K562 (cell line): Measurements from ENCODE around the gene ZDHHC14. TPM values are rescaled to one million over a fixed set of nuclear protein-coding genes. Genes with fewer than 3 reads are reported as not detected.

Experiments used
- ATAC-seq: fragments of 200-7000 bp; cut with Tn5 transposase; 3 replicates; pipeline ENCODE4 v1.9.1; 2020; ENCODE audit warnings: moderate library complexity
- BruUV-seq: library from RNA; stranded (reverse); fragments of 400-500 nt; replicated peaks from 2 replicates; lab custom pipeline; 2021; lab: Mats Ljungman, UMichigan
- CTCF ChIA-PET: fragments of 300-600 bp; formaldehyde crosslinking; extraction: SDS; loops from one replicate; lab custom pipeline; 2021; ENCODE audit warnings: low intra/inter-chr PET ratio; lab: Yijun Ruan, JAX
- POLR2A ChIA-PET: fragments of 300-600, 350-650 bp; sonication (Branson Sonifier 250); formaldehyde crosslinking; extraction: SDS; loops from one replicate; lab custom pipeline; 2021; ENCODE audit warnings: antibody characterized with exemption, inconsistent platforms; lab: Yijun Ruan, JAX
- DNase-seq, 4 experiments: peaks; one replicate each; pipeline versions ENCODE4 v3.0.0 to v3.0.0-alpha.2; 2011 to 2018; ENCODE audit warnings: low spot score in 3 of 4, mixed read lengths in 3 of 4; ENCODE audit errors: extremely low read depth in 1 of 4
- FAIRE-seq: peaks from 2 replicates; lab custom pipeline; 2011; peaks lifted over from hg19 to GRCh38; lab: Jason Lieb, UNC
- H2AFZ ChIP-seq: 2 replicates; pipeline ENCODE4 v1.6.0; 2011; ENCODE audit warnings: low read depth, low read length, control low read depth, inconsistent platforms
- H3K27ac ChIP-seq: fragments of 200-600 bp; 3 replicates; pipeline ENCODE4 v1.8.0; 2011; ENCODE audit warnings: low read depth, mild to moderate bottlenecking, control low read depth, inconsistent platforms, low read length, moderate library complexity, mixed read lengths; ENCODE audit errors: extremely low read depth
- H3K27me3 ChIP-seq, 2 experiments: fragments of 300-600 bp in 1 of 2; 2 replicates in 1 of 2; 3 replicates in 1 of 2; pipeline versions ENCODE4 v1.6.0 to v1.8.0; 2011; ENCODE audit warnings: inconsistent platforms in 2 of 2, low read length in 2 of 2, mild to moderate bottlenecking in 1 of 2, mixed read lengths in 1 of 2, moderate library complexity in 1 of 2; ENCODE audit not compliant: control insufficient read depth in 2 of 2, insufficient read depth in 2 of 2
- H3K36me3 ChIP-seq: fragments of 300-600 bp; 3 replicates; pipeline ENCODE4 v1.8.0; 2011; ENCODE audit warnings: mild to moderate bottlenecking, low read length, inconsistent platforms; ENCODE audit not compliant: control insufficient read depth, insufficient read depth
- H3K4me1 ChIP-seq, 2 experiments: fragments of 200-600 bp in 1 of 2; replicated peaks in 1 of 2; 2 replicates in 1 of 2; 3 replicates in 1 of 2; pipeline versions ENCODE4 v1.5.1 to v1.8.0; 2011; ENCODE audit warnings: inconsistent platforms in 2 of 2, low read length in 2 of 2, mild to moderate bottlenecking in 1 of 2, mixed read lengths in 1 of 2, moderate library complexity in 1 of 2; ENCODE audit not compliant: control insufficient read depth in 2 of 2, insufficient read depth in 2 of 2
- H3K4me2 ChIP-seq: 2 replicates; pipeline ENCODE4 v1.6.1; 2011; ENCODE audit warnings: low read length, control low read depth, inconsistent platforms, mixed read lengths; ENCODE audit not compliant: insufficient read depth
- H3K4me3 ChIP-seq: fragments of 200-600 bp; sonication (generic), shearing (Covaris generic); 2 replicates; pipeline ENCODE4 v1.5.1; 2016; ENCODE audit warnings: control low read depth, inconsistent platforms
- H3K79me2 ChIP-seq: fragments of 200-600 bp; 3 replicates; pipeline ENCODE4 v1.8.0; 2011; ENCODE audit warnings: low read length, inconsistent platforms; ENCODE audit not compliant: control insufficient read depth, insufficient read depth
- H3K9ac ChIP-seq, 2 experiments: 2 replicates each; pipeline versions ENCODE4 v1.6.0 to v1.6.1; 2011; ENCODE audit warnings: low read depth in 2 of 2, low read length in 2 of 2, control low read depth in 1 of 2, inconsistent platforms in 1 of 2, mild to moderate bottlenecking in 1 of 2, mixed read lengths in 1 of 2; ENCODE audit not compliant: insufficient read depth in 1 of 2
- H3K9me1 ChIP-seq: one replicate; pipeline ENCODE4 v1.6.0; 2011; ENCODE audit warnings: inconsistent platforms, mild to moderate bottlenecking, low read length, moderate library complexity; ENCODE audit not compliant: control insufficient read depth, insufficient read depth
- H3K9me3 ChIP-seq: replicated peaks from 2 replicates; pipeline ENCODE4 v1.5.1; 2011; ENCODE audit warnings: low read depth, low read length, inconsistent platforms; ENCODE audit not compliant: control insufficient read depth, insufficient read depth
- H4K20me1 ChIP-seq: replicated peaks from 2 replicates; pipeline ENCODE4 v1.6.1; 2011; ENCODE audit warnings: low read length, inconsistent platforms, mixed read lengths; ENCODE audit not compliant: control insufficient read depth, insufficient read depth
- BRCA1 ChIP-seq, 2 experiments: fragments of 450-650 bp in 1 of 2; sonication (generic) in 1 of 2; formaldehyde crosslinking in 1 of 2; IDR thresholded peaks; 2 replicates each; pipeline versions ENCODE4 v1.5.0 to v1.6.1; 2017 to 2020; ENCODE audit warnings: mild to moderate bottlenecking in 1 of 2, missing genetic modification reagents in 1 of 2
- BRD9 ChIP-seq: fragments of 450-650 bp; IDR thresholded peaks from 2 replicates; pipeline ENCODE4 v1.6.1; 2018; ENCODE audit warnings: low read depth; ENCODE audit not compliant: partially characterized antibody
- HOXB6 ChIP-seq: fragments of 250-450 bp; sonication (Bioruptor Pico); IDR thresholded peaks from 2 replicates; pipeline ENCODE4 v1.5.1; 2022; ENCODE audit warnings: mild to moderate bottlenecking, borderline replicate concordance
- ZNF239 ChIP-seq: fragments of 250-450 bp; sonication (Bioruptor Pico); IDR thresholded peaks from 2 replicates; pipeline ENCODE4 v1.4.0; 2020; ENCODE audit warnings: mild to moderate bottlenecking
- WGBS: fragments of 100-300 bp; shearing (Covaris generic); methylation state at CpG from one replicate; pipeline ENCODE4 v1.1.6; 2016; ENCODE audit warnings: low coverage, mixed read lengths; ENCODE audit not compliant: insufficient coverage; ENCODE audit errors: missing lambda C conversion rate; 5-methylcytosine and 5-hydroxymethylcytosine counted together
- in situ Hi-C: fragments of 300-500 bp; cut with MboI; formaldehyde crosslinking; loops from 4 replicates; pipeline ENCODE4 v1.15.0; 2018; ENCODE audit warnings: inconsistent platforms, mixed read lengths
- intact Hi-C: fragments of 100-400 bp; cut with micrococcal nuclease; formaldehyde crosslinking; loops from 2 replicates; pipeline ENCODE4 v1.14.2; 2022
- polyA plus RNA-seq, 8 experiments: library from polyadenylated mRNA; depleted of rRNA in 4 of 8; stranded (reverse) in 5 of 8; unstranded in 3 of 8; fragments of >200 nt; fragmentation: Nextera tagmentation in 2 of 8; fragmentation: Illumina TruSeq in 1 of 8; extraction: Ambion mirVana in 2 of 8; extraction: Trizol in 1 of 8; gene quantifications; 2 replicates each; pipeline versions ENCODE4 v1.2.1 to v1.2.3, GENCODE V29; 2011 to 2014; ENCODE audit warnings: inconsistent platforms in 1 of 8, missing spikeins in 1 of 8
- total RNA-seq, 7 experiments: library from RNA; depleted of rRNA in 6 of 7; stranded (reverse); fragments of >200 nt in 6 of 7; fragmentation: Illumina TruSeq in 2 of 7; extraction: Trizol in 2 of 7; gene quantifications; 2 replicates each; pipeline versions ENCODE4 v1.2.1 to v1.2.3, GENCODE V29; 2011 to 2021; ENCODE audit warnings: low replicate concordance in 1 of 7
- TF ChIP-seq, protein P1 (sequence below): IDR thresholded peaks from 2 replicates; pipeline ENCODE4 v1.6.1; 2014; ENCODE audit warnings: antibody characterized with exemption
- TF ChIP-seq, protein P2 (sequence below): fragments of 250-450 bp; sonication (Bioruptor Pico); IDR thresholded peaks from 2 replicates; pipeline ENCODE4 v1.8.0; 2021; ENCODE audit warnings: borderline replicate concordance, mild to moderate bottlenecking, moderate library complexity; ENCODE audit not compliant: poor library complexity, severe bottlenecking
- TF ChIP-seq, protein P3 (sequence below): sonication (generic); formaldehyde crosslinking; IDR thresholded peaks from 2 replicates; pipeline ENCODE4 v1.8.0; 2022; ENCODE audit warnings: mild to moderate bottlenecking, missing genetic modification reagents
- TF ChIP-seq, protein P4 (sequence below), 3 experiments: IDR thresholded peaks in 2 of 3; conservative IDR thresholded peaks in 1 of 3; 2 replicates each; pipeline ENCODE4 v1.5.1; 2011 to 2012; ENCODE audit warnings: low read length in 3 of 3, mild to moderate bottlenecking in 3 of 3, control low read depth in 2 of 3, improper control_type of control experiment in 1 of 3, inconsistent platforms in 1 of 3, low read depth in 1 of 3, mixed read lengths in 1 of 3, moderate library complexity in 1 of 3; ENCODE audit not compliant: insufficient read depth in 2 of 3

ZDHHC14 gene
- total and polyA plus RNA-seq, 9 of the 15 experiments (the other 6 are each of a cell fraction or from before 2014, with no cell fraction given): 0.92 to 23.1 (median 13.8) TPM

DNA sequence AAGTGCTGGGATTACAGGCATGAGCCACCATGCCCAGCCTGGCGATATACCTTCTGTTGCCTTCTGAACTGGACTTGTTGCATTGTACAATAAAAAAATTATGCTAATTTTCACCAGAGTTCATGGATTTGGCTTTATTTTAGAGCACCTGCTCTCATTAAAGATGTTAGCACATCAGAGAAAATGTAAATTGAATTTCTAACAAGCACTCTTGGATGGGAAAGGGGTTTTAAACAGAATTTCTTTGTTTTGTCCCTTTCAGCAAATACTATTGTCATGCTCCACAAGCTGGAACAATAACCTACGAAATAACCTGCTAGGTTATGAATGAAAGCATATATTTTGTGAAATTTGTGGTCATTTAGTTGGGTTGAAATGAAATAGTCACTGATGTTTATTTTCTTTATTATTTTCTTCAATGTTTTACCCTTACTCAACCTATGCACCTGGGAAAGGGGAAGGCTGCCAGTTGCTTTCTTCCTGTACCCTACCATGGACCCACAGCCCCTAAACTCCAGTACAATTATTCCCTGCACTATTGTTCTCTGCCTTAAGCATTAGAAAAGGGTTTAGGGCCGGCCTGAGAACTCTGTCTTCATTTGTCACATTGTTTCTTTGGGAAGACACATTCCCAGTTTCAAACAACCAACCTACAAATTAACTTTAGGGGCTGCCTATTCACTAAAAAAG, 22.2 kb downstream of the ZDHHC14 start (continued):
- TF ChIP-seq, protein P1, sequence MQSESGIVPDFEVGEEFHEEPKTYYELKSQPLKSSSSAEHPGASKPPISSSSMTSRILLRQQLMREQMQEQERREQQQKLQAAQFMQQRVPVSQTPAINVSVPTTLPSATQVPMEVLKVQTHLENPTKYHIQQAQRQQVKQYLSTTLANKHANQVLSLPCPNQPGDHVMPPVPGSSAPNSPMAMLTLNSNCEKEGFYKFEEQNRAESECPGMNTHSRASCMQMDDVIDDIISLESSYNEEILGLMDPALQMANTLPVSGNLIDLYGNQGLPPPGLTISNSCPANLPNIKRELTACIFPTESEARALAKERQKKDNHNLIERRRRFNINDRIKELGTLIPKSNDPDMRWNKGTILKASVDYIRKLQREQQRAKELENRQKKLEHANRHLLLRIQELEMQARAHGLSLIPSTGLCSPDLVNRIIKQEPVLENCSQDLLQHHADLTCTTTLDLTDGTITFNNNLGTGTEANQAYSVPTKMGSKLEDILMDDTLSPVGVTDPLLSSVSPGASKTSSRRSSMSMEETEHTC: no peak
- TF ChIP-seq BRCA1 (IDR thresholded peaks at IDR 0.05) (no peak), BRCA1 (CRISPR knock-in tag; IDR thresholded peaks at IDR 0.05) (no peak), HOXB6 (no peak), ZNF239 (CRISPR knock-in tag) (no peak), BRD9 (no peak)
- TF ChIP-seq, protein P2, sequence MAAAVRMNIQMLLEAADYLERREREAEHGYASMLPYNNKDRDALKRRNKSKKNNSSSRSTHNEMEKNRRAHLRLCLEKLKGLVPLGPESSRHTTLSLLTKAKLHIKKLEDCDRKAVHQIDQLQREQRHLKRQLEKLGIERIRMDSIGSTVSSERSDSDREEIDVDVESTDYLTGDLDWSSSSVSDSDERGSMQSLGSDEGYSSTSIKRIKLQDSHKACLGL (CRISPR knock-in tag): no peak

DNA sequence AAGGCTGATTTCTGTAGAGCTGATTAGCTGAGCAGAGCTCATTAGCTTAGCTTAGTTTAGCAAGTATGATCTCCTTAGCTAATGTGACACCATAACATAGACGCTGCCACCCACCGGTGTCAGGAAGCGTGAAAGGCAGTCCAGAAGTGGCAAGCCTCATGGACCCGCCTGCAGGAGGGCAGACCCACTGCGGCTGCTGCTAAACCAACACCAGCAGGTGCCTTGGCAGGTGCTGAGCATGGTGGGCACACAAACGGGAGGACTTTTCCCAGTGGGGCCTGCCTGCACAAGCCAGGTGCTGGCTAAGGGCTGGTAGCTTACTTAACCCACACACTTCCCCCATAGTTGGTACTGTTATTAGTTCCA, 22.7 kb downstream of the ZDHHC14 start:
- Histone ChIP-seq H3K4me3 (no peak overlapping the region), H3K9ac (peak overlapping the region in 1 of 2 experiments; percentile 39; a peak in 1 of 4 replicates), H3K4me2 (no peak overlapping the region), H4K20me1 (peaks cover 4% of the 10 kb centered on the region), H3K27me3 (no peaks in the 10 kb centered on the region), H3K27ac (no peak overlapping the region), H3K36me3 (peaks cover 5% of the 10 kb centered on the region; the same call in 1 of the 3 replicates), H3K9me1 (no peaks in the 10 kb centered on the region), H2AFZ (no peak overlapping the region), H3K79me2 (peaks cover 15% of the 10 kb centered on the region; the same call in 2 of the 3 replicates), H3K9me3 (no peaks in the 10 kb centered on the region), H3K4me1 (peaks cover 3 to 6% of the 10 kb centered on the region in 2 experiments; a peak in 3 of 5 replicates)
- ChIA-PET CTCF (no interaction called here), POLR2A (no interaction called here)
- TF ChIP-seq, protein P3, sequence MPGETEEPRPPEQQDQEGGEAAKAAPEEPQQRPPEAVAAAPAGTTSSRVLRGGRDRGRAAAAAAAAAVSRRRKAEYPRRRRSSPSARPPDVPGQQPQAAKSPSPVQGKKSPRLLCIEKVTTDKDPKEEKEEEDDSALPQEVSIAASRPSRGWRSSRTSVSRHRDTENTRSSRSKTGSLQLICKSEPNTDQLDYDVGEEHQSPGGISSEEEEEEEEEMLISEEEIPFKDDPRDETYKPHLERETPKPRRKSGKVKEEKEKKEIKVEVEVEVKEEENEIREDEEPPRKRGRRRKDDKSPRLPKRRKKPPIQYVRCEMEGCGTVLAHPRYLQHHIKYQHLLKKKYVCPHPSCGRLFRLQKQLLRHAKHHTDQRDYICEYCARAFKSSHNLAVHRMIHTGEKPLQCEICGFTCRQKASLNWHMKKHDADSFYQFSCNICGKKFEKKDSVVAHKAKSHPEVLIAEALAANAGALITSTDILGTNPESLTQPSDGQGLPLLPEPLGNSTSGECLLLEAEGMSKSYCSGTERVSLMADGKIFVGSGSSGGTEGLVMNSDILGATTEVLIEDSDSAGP (CRISPR knock-in tag): no peak
- TF ChIP-seq BRCA1 (IDR thresholded peaks at IDR 0.05) (no peak), BRCA1 (CRISPR knock-in tag; IDR thresholded peaks at IDR 0.05) (no peak)
- TF ChIP-seq, protein P4, sequence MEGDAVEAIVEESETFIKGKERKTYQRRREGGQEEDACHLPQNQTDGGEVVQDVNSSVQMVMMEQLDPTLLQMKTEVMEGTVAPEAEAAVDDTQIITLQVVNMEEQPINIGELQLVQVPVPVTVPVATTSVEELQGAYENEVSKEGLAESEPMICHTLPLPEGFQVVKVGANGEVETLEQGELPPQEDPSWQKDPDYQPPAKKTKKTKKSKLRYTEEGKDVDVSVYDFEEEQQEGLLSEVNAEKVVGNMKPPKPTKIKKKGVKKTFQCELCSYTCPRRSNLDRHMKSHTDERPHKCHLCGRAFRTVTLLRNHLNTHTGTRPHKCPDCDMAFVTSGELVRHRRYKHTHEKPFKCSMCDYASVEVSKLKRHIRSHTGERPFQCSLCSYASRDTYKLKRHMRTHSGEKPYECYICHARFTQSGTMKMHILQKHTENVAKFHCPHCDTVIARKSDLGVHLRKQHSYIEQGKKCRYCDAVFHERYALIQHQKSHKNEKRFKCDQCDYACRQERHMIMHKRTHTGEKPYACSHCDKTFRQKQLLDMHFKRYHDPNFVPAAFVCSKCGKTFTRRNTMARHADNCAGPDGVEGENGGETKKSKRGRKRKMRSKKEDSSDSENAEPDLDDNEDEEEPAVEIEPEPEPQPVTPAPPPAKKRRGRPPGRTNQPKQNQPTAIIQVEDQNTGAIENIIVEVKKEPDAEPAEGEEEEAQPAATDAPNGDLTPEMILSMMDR (IDR thresholded peaks at IDR 0.05 in 2 of 3, conservative IDR thresholded peaks at IDR 0.05 in 1 of 3; ENCODE audit: insufficient read depth in 2 of 3, low read depth in 1 of 3, low read length in 3 of 3): peak in 1 of 3 experiments; percentile 6; a peak in 1 of 6 replicates
- BruUV-seq: no TSS peak
- WGBS: 85% methylated on average over 6 of the region's 6 CpGs
- FAIRE-seq (no peak), ATAC-seq (no peak), DNase-seq (no peak)
- in situ Hi-C loops (no loop called here), intact Hi-C loops (no loop called here)
